Right atrium auricular region (tissue), 2 donors: ENCODE data around the gene COPG1. TPM values are rescaled to one million over a fixed set of nuclear protein-coding genes. Genes with fewer than 3 reads are reported as not detected.

Source experiments
- DNase-seq: peaks from one replicate; pipeline ENCODE4 v3.0.0-alpha.2; 2019; ENCODE audit warnings: low spot score
- H3K27ac ChIP-seq, 2 donors: fragments of 200-600 bp; sonication (generic); 1 replicate in 1 of 2; 2 replicates in 1 of 2; pipeline ENCODE4 v1.5.1; 2016 to 2019
- H3K27me3 ChIP-seq, 2 donors: fragments of 200-600 bp; sonication (generic); one replicate each; pipeline versions ENCODE4 v1.5.1 to v1.6.0; 2017 to 2019
- H3K36me3 ChIP-seq: fragments of 200-600 bp; sonication (generic); one replicate; pipeline ENCODE4 v1.5.1; 2016
- H3K4me1 ChIP-seq, 2 donors: fragments of 200-600 bp; sonication (generic); one replicate each; pipeline versions ENCODE4 v1.5.1 to v1.6.0; 2017 to 2019
- H3K4me3 ChIP-seq, 2 donors: fragments of 200-600 bp; sonication (generic); 1 replicate in 1 of 2; 2 replicates in 1 of 2; pipeline ENCODE4 v1.5.1; 2017 to 2019; ENCODE audit warnings: mild to moderate bottlenecking in 1 of 2, moderate library complexity in 1 of 2
- H3K9me3 ChIP-seq, 2 donors: fragments of 200-600 bp; sonication (generic); one replicate each; pipeline ENCODE4 v1.5.1; 2019
- CTCF ChIP-seq, 2 donors: fragments of 200-600 bp; sonication (generic); IDR thresholded peaks; one replicate each; pipeline ENCODE4 v1.5.1; 2019; ENCODE audit warnings: antibody characterized with exemption in 2 of 2
- total RNA-seq, 2 donors: library from RNA; depleted of rRNA; stranded (reverse); fragments of >200 nt; gene quantifications; one replicate each; pipeline ENCODE4 v1.1.0, GENCODE V29; 2016

COPG1 gene
- total RNA-seq, 2 donors from 2014 or later = 88.7 to 99.2 TPM

DNA sequence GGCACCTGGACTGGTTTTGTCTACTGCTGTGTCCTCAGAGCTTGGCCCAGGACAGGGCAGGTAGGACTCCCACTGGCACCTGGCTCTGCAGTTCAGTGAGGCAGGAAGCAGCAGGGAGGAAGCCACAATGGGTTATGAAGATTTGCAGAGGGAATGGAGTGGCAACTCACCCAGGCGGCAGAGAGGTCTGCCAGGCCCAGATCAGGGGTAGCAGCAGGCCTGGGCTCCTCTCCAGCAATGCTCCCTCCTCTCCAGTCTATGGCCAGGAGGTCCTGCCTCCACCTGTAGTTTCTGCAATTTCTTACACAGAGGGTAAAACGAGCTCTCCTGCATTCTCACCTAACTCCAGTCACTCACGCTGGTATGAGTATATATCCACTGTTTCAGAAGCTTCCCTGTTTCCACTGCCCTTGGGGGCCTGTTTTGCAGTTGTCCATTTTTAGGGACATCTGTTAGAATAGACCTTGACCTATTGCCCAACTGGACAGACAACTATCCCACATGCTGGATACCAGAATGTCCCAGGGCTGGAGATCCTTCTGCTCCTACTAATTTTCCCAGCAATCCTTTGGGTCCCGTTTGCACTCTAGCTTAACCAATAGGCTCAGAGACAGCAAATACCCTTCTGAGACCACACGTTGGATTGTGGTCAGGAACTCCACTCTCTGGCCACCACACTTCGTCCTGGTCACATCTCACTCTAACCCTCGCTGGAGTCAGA lies 64.4 kb downstream of the COPG1 start:
- H3K36me3 ChIP-seq = no peaks in the 10 kb centered on the region
- H3K27ac ChIP-seq = peak overlapping the region; percentile 88 to 96
- no peaks in the 10 kb centered on the region for H3K27me3 ChIP-seq
- peaks cover 0 to 28% of the 10 kb centered on the region in 2 donors for H3K4me1 ChIP-seq
- no peak for TF ChIP-seq CTCF (IDR thresholded peaks at IDR 0.05)
- no peaks in the 10 kb centered on the region for H3K9me3 ChIP-seq
- DNase-seq = no peak
- H3K4me3 ChIP-seq = peak overlapping the region in 1 of 2 donors; percentile 93

GRCh38 chr3:129314386-129315222 lies 65.2 kb downstream of the COPG1 start:
- Histone ChIP-seq H3K9me3 (no peaks in the 10 kb centered on the region), H3K27me3 (no peaks in the 10 kb centered on the region), H3K36me3 (no peaks in the 10 kb centered on the region), H3K4me1 (peaks cover 0 to 28% of the 10 kb centered on the region in 2 donors), H3K27ac (peak overlapping the region; percentile 88 to 96), H3K4me3 (peak overlapping the region; percentile 64 to 93)
- DNase-seq = peak; percentile 95
- peak in 1 of 2 donors; percentile 43 for TF ChIP-seq CTCF (IDR thresholded peaks at IDR 0.05)

DNA sequence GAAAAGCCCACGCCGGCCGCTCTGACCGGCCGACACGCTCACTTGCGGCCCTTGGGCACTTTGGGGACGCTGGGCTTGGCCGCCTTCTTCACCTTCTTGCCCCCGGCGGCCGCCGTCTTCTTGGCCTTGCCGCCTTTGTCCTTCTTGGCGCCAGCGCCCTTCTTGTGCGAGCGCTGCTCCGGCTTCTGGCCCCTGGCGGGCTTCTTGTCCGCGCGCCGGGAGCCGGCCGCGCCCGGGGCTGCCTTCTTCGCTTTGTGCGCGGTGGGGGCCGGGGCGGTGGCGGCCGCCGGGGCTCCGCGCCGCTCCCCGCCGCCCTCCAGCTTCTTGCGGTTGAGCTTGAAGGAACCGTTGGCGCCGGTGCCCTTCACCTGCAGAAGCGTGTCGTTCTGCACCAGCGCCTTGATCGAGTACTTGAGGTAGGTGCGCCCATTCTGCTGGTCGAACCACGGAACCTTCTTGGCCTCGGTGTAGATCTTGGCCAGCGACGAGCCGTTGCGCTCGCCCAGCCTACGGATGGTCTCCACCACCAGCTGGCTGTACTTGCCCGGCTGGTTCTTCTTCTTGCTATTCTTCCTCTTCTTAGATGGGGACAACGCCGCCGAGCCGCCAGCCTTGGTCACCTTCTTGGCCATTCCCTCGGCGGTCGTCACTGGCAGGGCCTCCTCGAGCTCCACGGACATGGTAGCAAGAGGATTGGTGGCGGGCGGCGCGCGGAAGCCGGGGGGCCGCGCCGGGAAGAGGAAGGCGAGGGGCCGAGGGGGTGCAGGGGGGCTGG lies 66.0 kb downstream of the COPG1 start:
- no peak for DNase-seq
- TF ChIP-seq CTCF (IDR thresholded peaks at IDR 0.05) = no peak

DNA sequence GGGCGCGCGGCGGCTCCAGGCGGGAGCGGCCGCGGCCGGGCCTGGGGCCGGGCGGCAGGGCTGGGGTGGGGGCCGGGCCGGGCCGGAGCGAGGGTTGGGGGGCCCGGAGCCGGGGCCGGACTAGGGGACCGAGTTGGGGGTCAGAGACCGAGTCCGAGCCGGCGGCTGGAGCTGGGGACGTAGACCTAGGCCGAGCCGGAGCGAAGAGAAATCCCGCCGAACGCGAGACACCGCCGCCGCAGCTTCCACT lies 66.5 kb downstream of the COPG1 start:
- Histone ChIP-seq H3K36me3 (no peaks in the 10 kb centered on the region), H3K4me1 (peaks cover 0 to 28% of the 10 kb centered on the region in 2 donors), H3K9me3 (no peaks in the 10 kb centered on the region), H3K4me3 (peak overlapping the region; percentile 64 to 93), H3K27me3 (no peaks in the 10 kb centered on the region), H3K27ac (peak overlapping the region; percentile 88 to 96)
- TF ChIP-seq CTCF (IDR thresholded peaks at IDR 0.05) = no peak
- no peak for DNase-seq

More for the DNA sequence above, 66.0 kb downstream of the COPG1 start:
- Histone ChIP-seq H3K36me3 (no peaks in the 10 kb centered on the region), H3K27ac (peak overlapping the region; percentile 88 to 96), H3K9me3 (no peaks in the 10 kb centered on the region), H3K27me3 (no peaks in the 10 kb centered on the region), H3K4me3 (peak overlapping the region; percentile 64 to 93), H3K4me1 (peaks cover 0 to 28% of the 10 kb centered on the region in 2 donors)

DNA sequence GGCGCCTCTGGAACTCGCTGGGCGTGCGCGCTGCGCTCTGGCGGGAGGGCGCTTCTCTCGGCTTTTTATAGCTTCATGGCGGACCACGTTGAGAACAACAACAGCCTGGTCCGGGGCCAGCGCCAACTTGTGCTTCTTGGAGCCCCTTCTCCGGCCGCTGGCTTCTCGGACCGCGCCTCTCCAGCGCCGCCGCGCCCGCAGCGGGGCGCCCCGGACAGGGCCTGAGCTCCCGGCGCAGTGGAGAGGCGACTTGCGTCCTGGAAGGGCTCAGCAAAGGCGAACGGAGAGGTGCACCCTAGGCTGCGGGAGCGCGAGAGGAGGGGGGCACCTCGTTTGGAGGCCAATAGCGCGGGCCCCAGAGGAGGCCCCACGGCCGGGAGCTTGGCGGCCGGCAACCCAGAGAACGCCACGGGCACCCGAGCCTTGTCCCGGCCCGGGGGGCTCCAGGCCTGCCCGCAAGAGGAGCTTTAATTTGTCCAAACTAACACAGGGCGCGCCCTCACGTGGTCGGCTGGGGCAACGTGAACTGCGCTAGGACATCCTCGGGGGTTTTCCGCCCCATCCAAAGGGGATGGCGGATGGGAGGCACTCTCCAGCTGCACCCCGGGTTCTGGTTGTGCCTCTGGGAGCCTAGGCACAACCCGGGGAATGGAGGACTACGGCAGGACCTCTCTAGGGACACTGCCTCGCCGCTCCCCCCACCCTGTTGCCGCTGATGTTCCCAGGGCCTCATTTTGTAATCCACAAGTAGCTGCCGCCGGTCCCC lies 67.0 kb downstream of the COPG1 start:
- Histone ChIP-seq H3K27me3 (no peaks in the 10 kb centered on the region), H3K4me1 (peaks cover 0 to 28% of the 10 kb centered on the region in 2 donors), H3K4me3 (peak overlapping the region; percentile 64 to 93), H3K27ac (peak overlapping the region; percentile 88 to 96), H3K36me3 (no peaks in the 10 kb centered on the region), H3K9me3 (no peaks in the 10 kb centered on the region)
- peak; percentile 93 for DNase-seq
- TF ChIP-seq CTCF (IDR thresholded peaks at IDR 0.05) = peak; percentile 32 to 81
